Measurements from ENCODE around the gene C14orf180.

C14orf180 gene

GRCh38 chr14:104563191-104563741 is 16.3 kb upstream of the C14orf180 start:
- H3K4me3 ChIP-seq (ENCODE audit: low read length) = no peak overlapping the region
- DNase-seq (ENCODE audit: low read depth) = no peak
- TF ChIP-seq CTCF (IDR thresholded peaks at IDR 0.05; ENCODE audit: insufficient read depth, low read depth, low read length, missing control alignments) = no peak

- no peak overlapping the region for H3K4me3 ChIP-seq (ENCODE audit: low read length)
- peak; percentile 67 for TF ChIP-seq CTCF (IDR thresholded peaks at IDR 0.05; ENCODE audit: insufficient read depth, low read depth, low read length, missing control alignments)
Observed at GRCh38 chr14:104563742-104564615, 15.6 kb upstream of the C14orf180 start.

GRCh38 chr14:104564744-104565679 is 14.6 kb upstream of the C14orf180 start:
- no peak overlapping the region for H3K4me3 ChIP-seq (ENCODE audit: low read length)
- DNase-seq (ENCODE audit: low read depth) = no peak
- TF ChIP-seq CTCF (IDR thresholded peaks at IDR 0.05; ENCODE audit: insufficient read depth, low read depth, low read length, missing control alignments) = no peak

More at GRCh38 chr14:104563742-104564615, 15.6 kb upstream of the C14orf180 start:
- DNase-seq (ENCODE audit: low read depth) = peak; percentile 31

GRCh38 chr14:104567141-104567956 is 12.2 kb upstream of the C14orf180 start:
- TF ChIP-seq CTCF (IDR thresholded peaks at IDR 0.05; ENCODE audit: insufficient read depth, low read depth, low read length, missing control alignments) = no peak
- H3K4me3 ChIP-seq (ENCODE audit: low read length) = no peak overlapping the region
- DNase-seq (ENCODE audit: low read depth) = no peak

GRCh38 chr14:104567957-104568225 is 11.7 kb upstream of the C14orf180 start:
- no peak for DNase-seq (ENCODE audit: low read depth)
- no peak overlapping the region for H3K4me3 ChIP-seq (ENCODE audit: low read length)
- no peak for TF ChIP-seq CTCF (IDR thresholded peaks at IDR 0.05; ENCODE audit: insufficient read depth, low read depth, low read length, missing control alignments)

- no peak for TF ChIP-seq CTCF (IDR thresholded peaks at IDR 0.05; ENCODE audit: insufficient read depth, low read depth, low read length, missing control alignments)
- H3K4me3 ChIP-seq (ENCODE audit: low read length) = no peak overlapping the region
- no peak for DNase-seq (ENCODE audit: low read depth)
Observed at GRCh38 chr14:104568620-104569019, 10.9 kb upstream of the C14orf180 start.

Measured in epithelial cell of esophagus (primary cell).